ENCODE measurements around the gene DSG2.
"Not testable (repeated sequence)": the region's sequence is repeated elsewhere in the genome, so short reads cannot be mapped to it uniquely, and the experiment has no call there.

DSG2 gene

GRCh38 chr18:31500051-31500688 lies 2.2 kb downstream of the DSG2 start:
- DNase-seq (ENCODE audit: low spot score) = no peak

DNA sequence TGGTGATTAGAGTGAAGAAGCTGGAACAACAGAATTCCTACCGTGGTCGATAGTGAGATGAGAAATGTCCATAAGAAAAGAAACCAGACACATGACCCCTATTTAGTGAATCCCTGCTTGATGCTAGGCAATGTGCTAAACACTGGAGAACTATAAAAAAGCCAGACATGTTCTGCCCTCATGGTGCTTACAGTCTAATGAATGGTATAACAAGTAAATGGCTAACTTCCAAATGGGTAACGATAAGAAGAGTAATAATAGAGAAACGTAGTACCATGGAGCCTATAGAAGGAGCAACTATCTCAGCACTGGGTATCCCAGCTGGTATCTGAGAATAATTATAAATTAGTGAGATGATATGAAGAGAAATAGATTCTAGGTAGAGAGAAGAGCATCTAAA lies 5.0 kb downstream of the DSG2 start:
- no peak for DNase-seq (ENCODE audit: low spot score)

GRCh38 chr18:31504455-31505147 lies 6.6 kb downstream of the DSG2 start:
- no peak for DNase-seq (ENCODE audit: low spot score)

- DNase-seq (ENCODE audit: low spot score) = no peak
These were observed 7.2 kb downstream of the DSG2 start for GRCh38 chr18:31505156-31505555.

DNA sequence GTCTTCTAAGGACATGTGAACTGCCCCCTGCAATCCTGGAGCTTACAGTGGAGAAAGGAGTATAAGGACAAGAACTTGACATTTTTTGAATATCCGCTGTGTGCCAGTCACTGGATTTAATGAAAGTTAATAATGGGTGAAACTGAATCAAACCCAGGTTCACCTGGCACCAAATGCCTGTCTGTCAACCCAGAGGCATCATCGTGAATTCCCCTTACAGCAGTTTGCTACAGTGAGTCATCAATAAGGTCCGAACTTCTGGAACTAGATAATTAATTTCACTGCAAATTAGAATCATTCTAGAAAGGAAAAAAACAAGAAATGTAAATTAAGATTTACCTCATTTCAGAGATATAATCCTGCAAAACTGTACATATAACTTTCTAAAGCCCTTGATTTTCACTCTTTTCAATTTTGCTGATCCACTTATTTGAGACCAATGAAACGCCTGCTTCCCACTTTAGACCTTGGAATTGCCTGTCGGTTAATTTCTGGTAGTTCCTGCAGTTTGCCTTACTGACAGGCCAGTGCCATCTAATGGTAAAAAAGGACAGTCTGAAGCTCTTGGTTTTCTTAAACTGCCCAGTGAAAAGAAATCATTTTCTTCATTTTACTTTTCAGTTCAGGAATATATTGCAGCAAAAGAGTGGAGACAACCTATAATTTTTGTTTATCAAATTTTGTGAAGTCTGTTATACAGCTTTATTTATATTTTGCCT lies 8.2 kb downstream of the DSG2 start:
- DNase-seq (ENCODE audit: low spot score) = no peak

DNA sequence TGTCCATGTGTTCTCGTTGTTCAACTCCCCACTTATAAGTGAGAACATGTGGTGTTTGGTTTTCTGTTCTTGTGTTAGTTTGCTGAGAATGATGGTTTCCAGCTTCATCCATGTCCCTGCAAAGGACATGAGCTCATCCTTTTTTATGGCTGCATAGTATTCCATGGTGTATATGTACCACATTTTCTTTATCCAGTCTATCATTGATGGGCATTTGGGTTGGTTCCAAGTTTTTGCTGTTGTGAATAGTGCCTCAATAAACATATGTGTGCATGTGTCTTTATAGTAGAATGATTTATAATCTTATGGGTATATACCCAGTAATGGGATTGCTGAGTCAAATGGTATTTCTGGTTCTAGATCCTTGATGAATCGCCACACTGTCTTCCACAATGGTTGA lies 9.1 kb downstream of the DSG2 start:
- not testable (repeated sequence) for DNase-seq (ENCODE audit: low spot score)

GRCh38 chr18:31508781-31509180 lies 10.8 kb downstream of the DSG2 start:
- no peak for DNase-seq (ENCODE audit: low spot score)

- DNase-seq (ENCODE audit: low spot score) = no peak
These were observed 11.6 kb downstream of the DSG2 start for GRCh38 chr18:31509571-31509970.

- DNase-seq (ENCODE audit: low spot score) = no peak
These were observed 12.3 kb downstream of the DSG2 start for GRCh38 chr18:31510319-31510718.

GRCh38 chr18:31511098-31511497 lies 13.1 kb downstream of the DSG2 start:
- DNase-seq (ENCODE audit: low spot score) = no peak

DNA sequence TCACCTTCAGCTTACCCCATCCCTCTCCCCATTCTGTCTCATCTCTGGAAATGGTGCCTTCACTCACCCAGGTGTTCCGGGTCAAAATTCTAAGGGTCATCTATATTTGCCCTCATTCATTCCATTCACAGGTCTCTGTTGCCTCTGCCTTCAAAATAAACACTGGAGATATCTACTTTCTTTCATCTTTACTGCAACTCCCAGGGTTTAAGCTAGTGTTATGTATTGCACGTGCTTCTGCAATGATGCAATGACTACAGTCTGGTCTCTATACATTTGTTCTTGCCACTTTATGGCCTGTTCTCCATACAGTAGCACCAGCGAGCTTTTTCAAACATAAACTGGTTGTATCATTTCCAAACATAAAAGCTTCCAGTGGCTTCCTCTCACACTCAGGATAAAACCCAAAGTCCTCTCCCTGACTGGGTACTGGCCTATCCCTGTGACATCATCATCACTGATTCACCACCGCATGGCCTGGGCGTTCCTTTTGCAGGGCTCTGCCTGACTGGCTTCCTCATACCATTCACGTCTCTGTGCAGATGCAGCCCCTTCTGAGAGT lies 14.3 kb downstream of the DSG2 start:
- DNase-seq (ENCODE audit: low spot score) = no peak

- no peak for DNase-seq (ENCODE audit: low spot score)
These were observed 15.4 kb downstream of the DSG2 start for GRCh38 chr18:31513189-31513935.

- DNase-seq (ENCODE audit: low spot score) = no peak
These were observed 18.5 kb downstream of the DSG2 start for GRCh38 chr18:31516437-31516836.

DNA sequence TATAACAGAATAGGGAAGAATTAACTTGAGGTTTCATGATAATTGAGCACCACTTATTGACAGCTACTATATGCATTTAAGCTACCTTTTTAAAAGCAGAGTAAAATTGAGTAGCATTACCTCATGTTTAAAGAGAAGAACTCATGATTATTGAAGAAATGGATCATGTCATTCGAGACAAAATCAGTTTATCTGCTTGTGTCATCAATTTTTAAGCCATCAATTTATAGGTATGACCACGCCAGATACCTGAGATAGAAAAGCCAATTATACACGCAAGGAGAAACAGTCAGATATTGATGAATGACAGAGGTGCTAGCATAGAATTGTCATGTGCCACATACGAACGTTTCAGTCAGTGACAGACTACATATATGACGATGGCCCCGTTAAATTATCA lies 28.4 kb downstream of the DSG2 start:
- DNase-seq (ENCODE audit: low spot score) = no peak

DNA sequence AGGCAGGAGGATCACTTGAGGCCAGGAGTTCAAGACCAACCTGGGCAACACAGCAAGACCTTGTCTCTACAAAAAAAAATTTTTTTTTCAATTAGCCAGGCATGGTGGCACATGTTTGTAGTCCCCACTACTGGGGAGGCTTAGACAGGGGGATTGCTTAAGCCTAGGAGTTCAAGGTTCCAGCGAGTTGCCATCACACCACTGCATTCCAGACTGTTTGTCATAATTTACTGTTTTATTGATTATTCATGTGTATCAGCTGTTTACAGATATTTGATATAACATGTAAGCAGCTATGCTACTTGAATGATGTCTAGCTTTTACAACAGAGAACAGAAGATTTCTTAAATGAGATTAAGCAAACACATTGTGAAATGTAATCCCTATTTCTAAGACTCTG lies 35.3 kb downstream of the DSG2 start:
- DNase-seq (ENCODE audit: low spot score) = no peak

DNA sequence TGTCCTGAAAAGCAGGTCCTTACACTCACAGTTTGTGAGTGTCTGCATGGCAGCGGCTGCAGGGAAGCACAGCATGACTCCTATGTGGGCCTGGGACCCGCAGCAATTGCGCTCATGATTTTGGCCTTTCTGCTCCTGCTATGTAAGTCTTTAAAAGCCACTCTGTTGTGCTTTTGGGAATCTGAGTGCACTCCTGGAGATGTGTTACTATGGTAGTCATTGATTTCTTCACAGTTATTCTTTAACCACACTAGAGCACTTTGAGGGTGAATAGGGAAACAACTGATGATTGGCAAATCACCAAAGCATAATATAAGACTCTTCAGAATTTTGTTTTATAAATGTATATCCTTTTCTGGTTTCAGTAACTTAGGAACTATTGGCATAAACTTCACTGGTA lies 40.9 kb downstream of the DSG2 start:
- no peak for DNase-seq (ENCODE audit: low spot score)

DNA sequence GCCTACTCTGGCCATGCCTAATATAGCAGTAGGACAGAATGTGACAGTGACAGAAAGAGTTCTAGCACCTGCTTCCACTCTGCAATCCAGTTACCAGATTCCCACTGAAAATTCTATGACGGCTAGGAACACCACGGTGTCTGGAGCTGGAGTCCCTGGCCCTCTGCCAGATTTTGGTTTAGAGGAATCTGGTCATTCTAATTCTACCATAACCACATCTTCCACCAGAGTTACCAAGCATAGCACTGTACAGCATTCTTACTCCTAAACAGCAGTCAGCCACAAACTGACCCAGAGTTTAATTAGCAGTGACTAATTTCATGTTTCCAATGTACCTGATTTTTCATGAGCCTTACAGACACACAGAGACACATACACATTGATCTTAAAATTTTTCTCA lies 48.5 kb downstream of the DSG2 start:
- DNase-seq (ENCODE audit: low spot score) = no peak

DNA sequence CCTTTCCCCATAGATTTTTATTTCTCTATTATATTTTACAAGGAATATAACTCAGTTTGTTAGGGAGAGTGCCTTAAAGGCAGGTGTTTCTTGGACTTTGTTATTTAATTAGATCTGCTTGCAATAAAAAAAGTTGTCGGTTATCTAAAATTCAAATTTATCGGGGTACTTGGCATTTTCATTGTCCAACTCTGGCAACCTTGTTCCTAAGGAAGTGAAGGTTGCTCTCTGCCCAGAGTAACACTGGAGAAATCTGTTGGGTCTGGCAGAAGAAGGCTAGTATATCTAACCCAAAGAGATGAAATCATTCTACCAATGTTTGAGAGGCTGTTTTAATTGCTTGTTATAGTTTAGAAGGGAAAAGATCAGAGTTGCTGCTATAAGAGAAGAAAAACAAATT lies 50.9 kb downstream of the DSG2 start:
- DNase-seq (ENCODE audit: low spot score) = no peak

DNA sequence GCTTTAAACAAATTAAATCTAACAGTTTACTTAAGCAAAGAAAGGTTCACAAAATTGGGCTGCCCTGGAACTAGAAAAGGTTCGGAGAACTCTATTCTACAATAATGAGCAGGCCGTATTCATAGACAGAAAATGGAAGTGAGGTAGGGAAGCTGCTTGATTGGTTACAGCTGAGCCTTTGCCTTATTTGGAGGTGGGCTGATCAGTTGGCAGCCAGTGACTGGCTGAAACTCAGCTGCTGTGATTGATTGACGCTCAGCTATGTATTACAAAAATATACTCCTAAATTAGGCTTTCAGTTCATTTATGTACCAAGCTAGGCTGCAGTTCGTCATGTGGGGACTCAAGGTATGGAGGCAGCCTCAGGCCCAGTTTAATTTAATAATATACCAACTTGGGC lies 51.4 kb downstream of the DSG2 start:
- DNase-seq (ENCODE audit: low spot score) = no peak

- no peak for DNase-seq (ENCODE audit: low spot score)
These were observed 53.9 kb downstream of the DSG2 start for GRCh38 chr18:31551883-31552282.

- no peak for DNase-seq (ENCODE audit: low spot score)
These were observed 55.8 kb downstream of the DSG2 start for GRCh38 chr18:31553800-31554199.

DNA sequence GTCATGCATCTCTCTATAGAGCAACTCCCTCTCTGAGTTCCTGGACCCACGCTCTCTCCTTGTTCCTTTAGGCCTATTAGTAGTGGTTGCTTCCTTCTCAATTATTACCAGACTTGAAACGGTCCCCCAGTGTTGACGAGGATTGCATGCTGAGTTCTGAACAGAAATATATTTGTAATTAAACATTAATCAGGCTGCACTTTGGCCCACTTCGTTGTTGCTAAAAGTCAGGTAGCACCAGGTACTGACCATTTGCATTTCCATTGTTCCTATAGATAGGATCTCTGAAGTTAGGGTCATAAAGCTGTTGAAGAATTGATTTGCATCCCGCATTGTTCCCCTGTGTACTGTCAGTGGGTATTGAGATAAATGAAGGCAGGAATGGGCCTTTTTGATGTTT lies 56.8 kb downstream of the DSG2 start:
- no peak for DNase-seq (ENCODE audit: low spot score)

Measured in globus pallidus (tissue), 1 donor.